Skeletal muscle satellite cell (primary cell): Measurements from ENCODE around the gene VSTM2B.

ENCODE experiments used
- H3K27me3 ChIP-seq: 2 replicates; pipeline ENCODE4 v1.7.0; 2013; ENCODE audit warnings: low read length; ENCODE audit not compliant: control insufficient read depth, insufficient read depth
- H3K36me3 ChIP-seq: 2 replicates; pipeline ENCODE4 v1.7.0; 2013; ENCODE audit warnings: mild to moderate bottlenecking, control low read depth, low read length; ENCODE audit not compliant: insufficient read depth
- H3K4me1 ChIP-seq: 2 replicates; pipeline ENCODE4 v1.7.0; 2013; ENCODE audit warnings: low read length; ENCODE audit not compliant: control insufficient read depth, insufficient read depth
- H3K4me2 ChIP-seq: 2 replicates; pipeline ENCODE4 v1.7.0; 2013; ENCODE audit warnings: mild to moderate bottlenecking, low read length
- H3K4me3 ChIP-seq: 2 replicates; pipeline ENCODE4 v1.7.0; 2013; ENCODE audit warnings: low read length
- H3K9ac ChIP-seq: 2 replicates; pipeline ENCODE4 v1.7.0; 2013; ENCODE audit warnings: mild to moderate bottlenecking, low read depth, low read length, moderate library complexity
- H3K9me3 ChIP-seq: replicated peaks from 2 replicates; pipeline ENCODE4 v1.7.0; 2013; ENCODE audit warnings: mild to moderate bottlenecking, control low read depth, low read length

VSTM2B gene

GRCh38 chr19:29566496-29567054 lies 40.8 kb downstream of the VSTM2B start:
- Histone ChIP-seq H3K4me2 (no peak overlapping the region), H3K9me3 (no peaks in the 10 kb centered on the region), H3K4me3 (no peak overlapping the region), H3K27me3 (peaks cover 16% of the 10 kb centered on the region), H3K9ac (no peak overlapping the region), H3K4me1 (no peaks in the 10 kb centered on the region), H3K36me3 (no peaks in the 10 kb centered on the region)

- Histone ChIP-seq H3K9me3 (no peaks in the 10 kb centered on the region), H3K4me1 (no peaks in the 10 kb centered on the region), H3K27me3 (peaks cover 19% of the 10 kb centered on the region), H3K9ac (no peak overlapping the region), H3K4me2 (no peak overlapping the region), H3K4me3 (no peak overlapping the region), H3K36me3 (no peaks in the 10 kb centered on the region)
Measured at GRCh38 chr19:29567366-29567915, 41.6 kb downstream of the VSTM2B start.

GRCh38 chr19:29568036-29569025 lies 42.5 kb downstream of the VSTM2B start:
- H3K9ac ChIP-seq: no peak overlapping the region
- H3K36me3 ChIP-seq: no peaks in the 10 kb centered on the region
- no peaks in the 10 kb centered on the region for H3K4me1 ChIP-seq
- H3K4me3 ChIP-seq: no peak overlapping the region
- H3K27me3 ChIP-seq: peaks cover 25% of the 10 kb centered on the region
- no peaks in the 10 kb centered on the region for H3K9me3 ChIP-seq
- no peak overlapping the region for H3K4me2 ChIP-seq

GRCh38 chr19:29569038-29569911 lies 43.5 kb downstream of the VSTM2B start:
- no peaks in the 10 kb centered on the region for H3K36me3 ChIP-seq
- H3K27me3 ChIP-seq: peaks cover 32% of the 10 kb centered on the region
- H3K9me3 ChIP-seq: no peaks in the 10 kb centered on the region
- H3K9ac ChIP-seq: no peak overlapping the region
- H3K4me3 ChIP-seq: no peak overlapping the region
- H3K4me2 ChIP-seq: no peak overlapping the region
- no peaks in the 10 kb centered on the region for H3K4me1 ChIP-seq

- Histone ChIP-seq H3K9ac (no peak overlapping the region), H3K36me3 (no peaks in the 10 kb centered on the region), H3K4me1 (no peaks in the 10 kb centered on the region), H3K4me3 (no peak overlapping the region), H3K9me3 (no peaks in the 10 kb centered on the region), H3K4me2 (no peak overlapping the region), H3K27me3 (peaks cover 46% of the 10 kb centered on the region)
Measured at GRCh38 chr19:29571181-29571580, 45.4 kb downstream of the VSTM2B start.

GRCh38 chr19:29573486-29573885 lies 47.7 kb downstream of the VSTM2B start:
- Histone ChIP-seq H3K4me2 (no peak overlapping the region), H3K36me3 (no peaks in the 10 kb centered on the region), H3K4me1 (peaks cover 7% of the 10 kb centered on the region), H3K4me3 (no peak overlapping the region), H3K9me3 (no peaks in the 10 kb centered on the region), H3K9ac (no peak overlapping the region), H3K27me3 (peaks cover 58% of the 10 kb centered on the region)

GRCh38 chr19:29574510-29574909 lies 48.7 kb downstream of the VSTM2B start:
- Histone ChIP-seq H3K36me3 (no peaks in the 10 kb centered on the region), H3K9ac (no peak overlapping the region), H3K4me1 (peaks cover 7% of the 10 kb centered on the region), H3K9me3 (no peaks in the 10 kb centered on the region), H3K27me3 (peaks cover 53% of the 10 kb centered on the region), H3K4me3 (no peak overlapping the region), H3K4me2 (no peak overlapping the region)

GRCh38 chr19:29576046-29576606 lies 50.3 kb downstream of the VSTM2B start:
- Histone ChIP-seq H3K9me3 (no peaks in the 10 kb centered on the region), H3K4me3 (no peak overlapping the region), H3K9ac (no peak overlapping the region), H3K36me3 (no peaks in the 10 kb centered on the region), H3K4me2 (no peak overlapping the region), H3K27me3 (peaks cover 53% of the 10 kb centered on the region), H3K4me1 (peaks cover 7% of the 10 kb centered on the region)

GRCh38 chr19:29576761-29577648 lies 51.2 kb downstream of the VSTM2B start:
- Histone ChIP-seq H3K36me3 (no peaks in the 10 kb centered on the region), H3K4me3 (no peak overlapping the region), H3K4me1 (peaks cover 7% of the 10 kb centered on the region), H3K27me3 (peaks cover 53% of the 10 kb centered on the region), H3K9ac (no peak overlapping the region), H3K9me3 (no peaks in the 10 kb centered on the region), H3K4me2 (no peak overlapping the region)

- no peak overlapping the region for H3K4me3 ChIP-seq
- H3K36me3 ChIP-seq: no peaks in the 10 kb centered on the region
- H3K27me3 ChIP-seq: peaks cover 49% of the 10 kb centered on the region
- no peaks in the 10 kb centered on the region for H3K9me3 ChIP-seq
- no peak overlapping the region for H3K9ac ChIP-seq
- H3K4me1 ChIP-seq: peaks cover 7% of the 10 kb centered on the region
- H3K4me2 ChIP-seq: no peak overlapping the region
Measured at GRCh38 chr19:29577649-29577963, 51.8 kb downstream of the VSTM2B start.
